ENCODE results near the gene DEDD2.

- TF ChIP-seq CTCF (IDR thresholded peaks at IDR 0.05; ENCODE audit: low read depth, low read length) (no peak), POLR2A (IDR thresholded peaks at IDR 0.05; ENCODE audit: extremely low read depth, insufficient read length) (no peak)
These were observed 41.4 kb downstream of the DEDD2 start for GRCh38 chr19:42175952-42176648.

All from NB4 (cell line).